SK-N-SH (cell line): Measurements from ENCODE around the gene AKT1S1. TPM values are rescaled to one million over a fixed set of nuclear protein-coding genes. Genes with fewer than 3 reads are reported as not detected.
A peak's percentile ranks its signal among the peaks of the same experiment; 100 is the strongest.

Experiments
- CTCF ChIA-PET: fragments of 300-600, 350-600 bp; formaldehyde crosslinking; extraction: SDS; loops from one replicate; lab custom pipeline; 2021; lab: Yijun Ruan, JAX
- POLR2A ChIA-PET: fragments of 350-600 bp; sonication (Branson Sonifier 250); formaldehyde crosslinking; extraction: SDS; loops from one replicate; lab custom pipeline; 2020; ENCODE audit warnings: antibody characterized with exemption, inconsistent platforms; lab: Yijun Ruan, JAX
- DNase-seq: peaks from one replicate; pipeline ENCODE4 v3.0.0; 2012
- H2AFZ ChIP-seq: fragments of 200-600 bp; sonication (generic); 2 replicates; pipeline ENCODE4 v1.8.1; 2016; ENCODE audit warnings: antibody characterized with exemption, mild to moderate bottlenecking, low read depth
- H3F3A ChIP-seq: fragments of 200-600 bp; sonication (generic); replicated peaks from 2 replicates; pipeline ENCODE3; 2016; ENCODE audit warnings: antibody characterized with exemption, mild to moderate bottlenecking; ENCODE audit not compliant: insufficient read depth
- H3K27ac ChIP-seq, 2 experiments: fragments of 200-500 bp in 1 of 2; fragments of 200-600 bp in 1 of 2; sonication (Bioruptor generic) in 1 of 2; sonication (generic), shearing (Covaris generic) in 1 of 2; 2 replicates each; pipeline versions ENCODE4 v1.5.1 to v1.6.1; 2014 to 2016; ENCODE audit warnings: low read depth in 2 of 2, inconsistent platforms in 1 of 2, low read length in 1 of 2, mild to moderate bottlenecking in 1 of 2, mixed read lengths in 1 of 2
- H3K27me3 ChIP-seq: fragments of 200-600 bp; sonication (generic), shearing (Covaris generic); 2 replicates; pipeline ENCODE4 v1.6.1; 2016; ENCODE audit warnings: mixed run types; ENCODE audit not compliant: insufficient read depth
- H3K36me3 ChIP-seq, 2 experiments: fragments of 200-500 bp in 1 of 2; fragments of 200-600 bp in 1 of 2; sonication (Bioruptor generic) in 1 of 2; sonication (generic) in 1 of 2; replicated peaks in 1 of 2; 2 replicates each; pipeline versions ENCODE3 to v1.5.1; 2014 to 2016; ENCODE audit warnings: low read length in 1 of 2, mild to moderate bottlenecking in 1 of 2; ENCODE audit not compliant: insufficient read depth in 2 of 2, control insufficient read depth in 1 of 2
- H3K4me1 ChIP-seq, 2 experiments: fragments of 200-500 bp in 1 of 2; fragments of 200-600 bp in 1 of 2; sonication (Bioruptor generic) in 1 of 2; sonication (generic), shearing (Covaris generic) in 1 of 2; 2 replicates each; pipeline versions ENCODE4 v1.5.1 to v1.6.1; 2014 to 2016; ENCODE audit warnings: low read depth in 1 of 2, low read length in 1 of 2, mixed run types in 1 of 2; ENCODE audit not compliant: insufficient read depth in 2 of 2, control insufficient read depth in 1 of 2
- H3K4me2 ChIP-seq: fragments of 200-600 bp; sonication (generic), shearing (Covaris generic); 2 replicates; pipeline ENCODE4 v1.6.1; 2017; ENCODE audit warnings: mixed run types
- H3K4me3 ChIP-seq, 2 experiments: fragments of 200-500 bp in 1 of 2; fragments of 200-600 bp in 1 of 2; sonication (Bioruptor generic) in 1 of 2; sonication (generic), shearing (Covaris generic) in 1 of 2; 2 replicates each; pipeline versions ENCODE4 v1.5.1 to v1.8.1; 2014 to 2016; ENCODE audit warnings: low read depth in 2 of 2, inconsistent platforms in 1 of 2, low read length in 1 of 2, mild to moderate bottlenecking in 1 of 2, mixed read lengths in 1 of 2, moderate library complexity in 1 of 2
- H3K79me2 ChIP-seq: fragments of 200-600 bp; sonication (generic); 2 replicates; pipeline ENCODE4 v1.8.1; 2017; ENCODE audit warnings: mild to moderate bottlenecking; ENCODE audit not compliant: insufficient read depth
- H3K9ac ChIP-seq: fragments of 200-600 bp; sonication (generic); 2 replicates; pipeline ENCODE4 v1.6.1; 2017; ENCODE audit warnings: mixed run types
- H3K9me2 ChIP-seq: fragments of 200-600 bp; sonication (generic); 2 replicates; pipeline ENCODE4 v1.6.1; 2017; ENCODE audit warnings: mixed run types
- H3K9me3 ChIP-seq: fragments of 200-600 bp; sonication (generic); 2 replicates; pipeline ENCODE4 v1.6.1; 2017; ENCODE audit warnings: mixed run types, mild to moderate bottlenecking, moderate library complexity
- H4K20me1 ChIP-seq: fragments of 200-600 bp; sonication (generic); 2 replicates; pipeline ENCODE4 v1.6.1; 2017; ENCODE audit warnings: mild to moderate bottlenecking, mixed run types; ENCODE audit not compliant: insufficient read depth
- CHD2 ChIP-seq: fragments of 150-350 bp; IDR thresholded peaks from 2 replicates; pipeline ENCODE4 v1.6.1; 2018; ENCODE audit warnings: low read length; ENCODE audit not compliant: partially characterized antibody
- EP300 ChIP-seq, 2 experiments: IDR thresholded peaks; 2 replicates each; pipeline versions ENCODE4 v1.4.0 to v1.6.1; 2012; ENCODE audit warnings: borderline replicate concordance in 1 of 2, low read depth in 1 of 2, low read length in 1 of 2
- EZH2phosphoT487 ChIP-seq: fragments of 200-600 bp; sonication (generic); IDR thresholded peaks from 2 replicates; pipeline ENCODE4 v1.6.1; 2017; ENCODE audit warnings: low read depth, mixed run types, mild to moderate bottlenecking, antibody characterized with exemption, moderate library complexity, borderline replicate concordance
- FOSL2 ChIP-seq: IDR thresholded peaks from 2 replicates; pipeline ENCODE4 v1.4.0; 2012; ENCODE audit warnings: low read depth, mild to moderate bottlenecking, moderate library complexity, borderline replicate concordance
- FOXM1 ChIP-seq: IDR thresholded peaks from 2 replicates; pipeline ENCODE4 v1.4.0; 2012; ENCODE audit warnings: low read depth, mild to moderate bottlenecking
- GABPA ChIP-seq: IDR thresholded peaks from 2 replicates; pipeline ENCODE4 v1.4.0; 2012; ENCODE audit warnings: low read depth, mild to moderate bottlenecking
- GATA2 ChIP-seq: sonication (generic); formaldehyde crosslinking; IDR thresholded peaks from 2 replicates; pipeline ENCODE4 v1.5.0; 2020; ENCODE audit warnings: mild to moderate bottlenecking, missing genetic modification reagents
- MEF2A ChIP-seq: IDR thresholded peaks from 2 replicates; pipeline ENCODE4 v1.4.0; 2012; ENCODE audit warnings: low read depth, borderline replicate concordance
- NFIC ChIP-seq: IDR thresholded peaks from 2 replicates; pipeline ENCODE4 v1.4.0; 2012; ENCODE audit warnings: borderline replicate concordance
- RAD21 ChIP-seq: IDR thresholded peaks from 2 replicates; pipeline ENCODE4 v1.6.1; 2012; ENCODE audit warnings: mild to moderate bottlenecking, low read length
- RCOR1 ChIP-seq: fragments of 150-350 bp; IDR thresholded peaks from 2 replicates; pipeline ENCODE4 v1.6.1; 2017; ENCODE audit warnings: antibody characterized with exemption, low read length
- RFX5 ChIP-seq: IDR thresholded peaks from 2 replicates; pipeline ENCODE4 v1.6.1; 2012; ENCODE audit warnings: mild to moderate bottlenecking, improper control_type of control experiment, low read length
- RXRA ChIP-seq: IDR thresholded peaks from 2 replicates; pipeline ENCODE4 v1.4.0; 2012; ENCODE audit warnings: low read depth, mild to moderate bottlenecking, borderline replicate concordance
- SIN3A ChIP-seq: IDR thresholded peaks from 2 replicates; pipeline ENCODE4 v1.6.1; 2012; ENCODE audit warnings: low read depth, mild to moderate bottlenecking, low read length, moderate library complexity, borderline replicate concordance
- TAF1 ChIP-seq: IDR thresholded peaks from 2 replicates; pipeline ENCODE4 v1.6.1; 2012; ENCODE audit warnings: low read depth, mild to moderate bottlenecking, low read length, moderate library complexity, borderline replicate concordance
- TCF12 ChIP-seq: IDR thresholded peaks from 2 replicates; pipeline ENCODE4 v1.4.0; 2012
- TEAD4 ChIP-seq: IDR thresholded peaks from 2 replicates; pipeline ENCODE4 v1.4.0; 2012; ENCODE audit warnings: mild to moderate bottlenecking, borderline replicate concordance; ENCODE audit not compliant: insufficient read depth
- WGBS: methylation state at CpG from one replicate; pipeline ENCODE4 v1.1.6; 2017; ENCODE audit warnings: low lambda C conversion rate; 5-methylcytosine and 5-hydroxymethylcytosine counted together
- polyA plus RNA-seq, 3 experiments: library from polyadenylated mRNA; depleted of rRNA; stranded (reverse); fragments of >200 nt; gene quantifications; 2 replicates each; pipeline ENCODE4 v1.2.3, GENCODE V29; 2012
- TF ChIP-seq, protein P1 (sequence below): IDR thresholded peaks from 2 replicates; pipeline ENCODE4 v1.4.0; 2012; ENCODE audit warnings: low read depth, borderline replicate concordance
- TF ChIP-seq, protein P2 (sequence below): IDR thresholded peaks from 2 replicates; pipeline ENCODE4; 2012
- TF ChIP-seq, protein P3 (sequence below): IDR thresholded peaks from 2 replicates; pipeline ENCODE4 v1.4.0; 2012; ENCODE audit warnings: low read depth
- TF ChIP-seq, protein P4 (sequence below): fragments of 150-350 bp; IDR thresholded peaks from 2 replicates; pipeline ENCODE4 v1.6.1; 2017; ENCODE audit warnings: antibody characterized with exemption, low read length, low read depth, borderline replicate concordance
- TF ChIP-seq, protein P5 (sequence below): IDR thresholded peaks from 2 replicates; pipeline ENCODE4 v1.4.0; 2012; ENCODE audit warnings: low read depth, borderline replicate concordance
- TF ChIP-seq, protein P6 (sequence below): IDR thresholded peaks from 2 replicates; pipeline ENCODE4 v1.6.1; 2012; ENCODE audit warnings: mild to moderate bottlenecking, low read depth, low read length, moderate library complexity

The AKT1S1 gene
- polyA plus RNA-seq, 1 of the 3 experiments (the other 2 are of a cell fraction), result 63.7 TPM

DNA sequence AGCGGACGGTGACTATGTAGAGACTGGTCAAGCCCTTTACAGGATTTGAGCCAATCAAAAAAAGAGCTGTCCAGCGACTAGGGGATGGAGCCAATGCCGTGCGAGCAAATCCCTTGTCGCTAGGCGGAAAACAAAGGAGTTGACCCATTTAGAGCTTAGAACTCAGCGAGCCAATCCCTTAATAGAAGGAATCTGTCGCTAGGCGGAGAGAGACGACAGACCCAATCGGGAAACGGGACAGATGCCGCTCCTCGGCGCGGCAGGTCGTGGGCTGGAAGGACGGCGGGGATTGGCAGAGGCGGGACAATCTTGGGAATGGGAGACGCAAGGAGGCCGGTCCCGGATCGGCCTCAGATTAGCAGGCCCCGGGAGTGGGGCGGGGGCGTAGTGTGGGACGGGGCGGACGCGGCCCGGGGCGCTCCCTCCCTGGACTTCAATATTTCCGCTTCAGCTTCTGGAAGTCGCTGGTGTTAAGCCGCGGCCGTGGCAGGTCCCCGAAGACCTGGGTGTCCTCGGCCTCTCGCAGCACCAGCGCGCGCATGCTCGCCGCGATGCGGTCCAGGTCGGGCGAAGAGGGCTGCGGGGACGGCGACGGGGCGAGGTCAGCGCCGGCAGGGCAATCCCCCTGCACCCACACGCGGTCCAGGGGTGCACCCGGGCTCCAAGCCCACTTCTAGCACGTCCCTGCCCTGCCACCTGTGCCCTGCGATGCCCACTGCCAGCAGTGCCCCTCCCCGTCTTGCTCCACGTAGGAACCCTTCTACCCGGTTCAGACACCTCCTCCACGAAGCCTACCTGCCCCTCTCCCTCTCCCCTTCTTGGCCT lies 7.5 kb downstream of the AKT1S1 start:
- Histone ChIP-seq H3K4me3 (peak overlapping the region; percentile 53 to 63), H3K27ac (peak overlapping the region; percentile 96 to 98), H3K27me3 (no peaks in the 10 kb centered on the region), H3K9me2 (no peaks in the 10 kb centered on the region), H3K9ac (peak overlapping the region; percentile 48), H3F3A (peaks cover 21% of the 10 kb centered on the region), H2AFZ (no peak overlapping the region), H3K4me1 (peaks cover 33 to 45% of the 10 kb centered on the region in 2 experiments; a peak in 3 of 4 replicates), H3K36me3 (peaks cover 9 to 28% of the 10 kb centered on the region in 2 experiments), H3K79me2 (peaks cover 47% of the 10 kb centered on the region), H4K20me1 (peaks cover 5% of the 10 kb centered on the region), H3K4me2 (peak overlapping the region; percentile 85), H3K9me3 (no peaks in the 10 kb centered on the region)
- CTCF ChIA-PET, result interaction anchor here (0.9 to 1.3 kb wide), 2 partner anchors 60 to 198 kb away, joined by 3 to 4 read pairs; no protein-coding TSS in a partner anchor
- whole genome bisulfite sequencing, result 1% methylated on average over 28 of the region's 67 CpGs
- POLR2A ChIA-PET, result interaction anchor here (0.8 to 3.5 kb wide), 7 partner anchors 8 to 60 kb away, joined by 3 to 22 read pairs (median 6); partner anchors contain the start of genes AKT1S1, ATF5, FUZ and NUP62
- DNase-seq, result peak; percentile 90
- TF ChIP-seq, protein P1, sequence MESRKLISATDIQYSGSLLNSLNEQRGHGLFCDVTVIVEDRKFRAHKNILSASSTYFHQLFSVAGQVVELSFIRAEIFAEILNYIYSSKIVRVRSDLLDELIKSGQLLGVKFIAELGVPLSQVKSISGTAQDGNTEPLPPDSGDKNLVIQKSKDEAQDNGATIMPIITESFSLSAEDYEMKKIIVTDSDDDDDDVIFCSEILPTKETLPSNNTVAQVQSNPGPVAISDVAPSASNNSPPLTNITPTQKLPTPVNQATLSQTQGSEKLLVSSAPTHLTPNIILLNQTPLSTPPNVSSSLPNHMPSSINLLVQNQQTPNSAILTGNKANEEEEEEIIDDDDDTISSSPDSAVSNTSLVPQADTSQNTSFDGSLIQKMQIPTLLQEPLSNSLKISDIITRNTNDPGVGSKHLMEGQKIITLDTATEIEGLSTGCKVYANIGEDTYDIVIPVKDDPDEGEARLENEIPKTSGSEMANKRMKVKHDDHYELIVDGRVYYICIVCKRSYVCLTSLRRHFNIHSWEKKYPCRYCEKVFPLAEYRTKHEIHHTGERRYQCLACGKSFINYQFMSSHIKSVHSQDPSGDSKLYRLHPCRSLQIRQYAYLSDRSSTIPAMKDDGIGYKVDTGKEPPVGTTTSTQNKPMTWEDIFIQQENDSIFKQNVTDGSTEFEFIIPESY, result no peak
- TF ChIP-seq, protein P2, sequence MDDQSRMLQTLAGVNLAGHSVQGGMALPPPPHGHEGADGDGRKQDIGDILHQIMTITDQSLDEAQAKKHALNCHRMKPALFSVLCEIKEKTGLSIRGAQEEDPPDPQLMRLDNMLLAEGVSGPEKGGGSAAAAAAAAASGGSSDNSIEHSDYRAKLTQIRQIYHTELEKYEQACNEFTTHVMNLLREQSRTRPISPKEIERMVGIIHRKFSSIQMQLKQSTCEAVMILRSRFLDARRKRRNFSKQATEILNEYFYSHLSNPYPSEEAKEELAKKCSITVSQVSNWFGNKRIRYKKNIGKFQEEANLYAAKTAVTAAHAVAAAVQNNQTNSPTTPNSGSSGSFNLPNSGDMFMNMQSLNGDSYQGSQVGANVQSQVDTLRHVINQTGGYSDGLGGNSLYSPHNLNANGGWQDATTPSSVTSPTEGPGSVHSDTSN, result peak; percentile 66
- TF ChIP-seq RFX5, result peak; percentile 100
- TF ChIP-seq, protein P3, sequence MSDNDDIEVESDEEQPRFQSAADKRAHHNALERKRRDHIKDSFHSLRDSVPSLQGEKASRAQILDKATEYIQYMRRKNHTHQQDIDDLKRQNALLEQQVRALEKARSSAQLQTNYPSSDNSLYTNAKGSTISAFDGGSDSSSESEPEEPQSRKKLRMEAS, result peak; percentile 67; the same call in 1 of the 2 replicates
- TF ChIP-seq, protein P4, sequence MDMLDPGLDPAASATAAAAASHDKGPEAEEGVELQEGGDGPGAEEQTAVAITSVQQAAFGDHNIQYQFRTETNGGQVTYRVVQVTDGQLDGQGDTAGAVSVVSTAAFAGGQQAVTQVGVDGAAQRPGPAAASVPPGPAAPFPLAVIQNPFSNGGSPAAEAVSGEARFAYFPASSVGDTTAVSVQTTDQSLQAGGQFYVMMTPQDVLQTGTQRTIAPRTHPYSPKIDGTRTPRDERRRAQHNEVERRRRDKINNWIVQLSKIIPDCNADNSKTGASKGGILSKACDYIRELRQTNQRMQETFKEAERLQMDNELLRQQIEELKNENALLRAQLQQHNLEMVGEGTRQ, result no peak
- peak; percentile 60 for TF ChIP-seq TAF1
- TF ChIP-seq NFIC, result no peak
- TF ChIP-seq MEF2A, result no peak
- TF ChIP-seq GABPA, result no peak
- TF ChIP-seq, protein P5, sequence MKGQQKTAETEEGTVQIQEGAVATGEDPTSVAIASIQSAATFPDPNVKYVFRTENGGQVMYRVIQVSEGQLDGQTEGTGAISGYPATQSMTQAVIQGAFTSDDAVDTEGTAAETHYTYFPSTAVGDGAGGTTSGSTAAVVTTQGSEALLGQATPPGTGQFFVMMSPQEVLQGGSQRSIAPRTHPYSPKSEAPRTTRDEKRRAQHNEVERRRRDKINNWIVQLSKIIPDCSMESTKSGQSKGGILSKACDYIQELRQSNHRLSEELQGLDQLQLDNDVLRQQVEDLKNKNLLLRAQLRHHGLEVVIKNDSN, result no peak
- no peak for TF ChIP-seq SIN3A
- TF ChIP-seq, protein P6, sequence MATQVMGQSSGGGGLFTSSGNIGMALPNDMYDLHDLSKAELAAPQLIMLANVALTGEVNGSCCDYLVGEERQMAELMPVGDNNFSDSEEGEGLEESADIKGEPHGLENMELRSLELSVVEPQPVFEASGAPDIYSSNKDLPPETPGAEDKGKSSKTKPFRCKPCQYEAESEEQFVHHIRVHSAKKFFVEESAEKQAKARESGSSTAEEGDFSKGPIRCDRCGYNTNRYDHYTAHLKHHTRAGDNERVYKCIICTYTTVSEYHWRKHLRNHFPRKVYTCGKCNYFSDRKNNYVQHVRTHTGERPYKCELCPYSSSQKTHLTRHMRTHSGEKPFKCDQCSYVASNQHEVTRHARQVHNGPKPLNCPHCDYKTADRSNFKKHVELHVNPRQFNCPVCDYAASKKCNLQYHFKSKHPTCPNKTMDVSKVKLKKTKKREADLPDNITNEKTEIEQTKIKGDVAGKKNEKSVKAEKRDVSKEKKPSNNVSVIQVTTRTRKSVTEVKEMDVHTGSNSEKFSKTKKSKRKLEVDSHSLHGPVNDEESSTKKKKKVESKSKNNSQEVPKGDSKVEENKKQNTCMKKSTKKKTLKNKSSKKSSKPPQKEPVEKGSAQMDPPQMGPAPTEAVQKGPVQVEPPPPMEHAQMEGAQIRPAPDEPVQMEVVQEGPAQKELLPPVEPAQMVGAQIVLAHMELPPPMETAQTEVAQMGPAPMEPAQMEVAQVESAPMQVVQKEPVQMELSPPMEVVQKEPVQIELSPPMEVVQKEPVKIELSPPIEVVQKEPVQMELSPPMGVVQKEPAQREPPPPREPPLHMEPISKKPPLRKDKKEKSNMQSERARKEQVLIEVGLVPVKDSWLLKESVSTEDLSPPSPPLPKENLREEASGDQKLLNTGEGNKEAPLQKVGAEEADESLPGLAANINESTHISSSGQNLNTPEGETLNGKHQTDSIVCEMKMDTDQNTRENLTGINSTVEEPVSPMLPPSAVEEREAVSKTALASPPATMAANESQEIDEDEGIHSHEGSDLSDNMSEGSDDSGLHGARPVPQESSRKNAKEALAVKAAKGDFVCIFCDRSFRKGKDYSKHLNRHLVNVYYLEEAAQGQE, result no peak
- TF ChIP-seq EP300 (IDR thresholded peaks at IDR 0.05; ENCODE audit: borderline replicate concordance in 1 of 2, low read depth in 1 of 2, low read length in 1 of 2), result peak; percentile 53 to 98; a peak in 3 of 4 replicates
- TF ChIP-seq GATA2, result no peak
- no peak for TF ChIP-seq TEAD4
- no peak for TF ChIP-seq CHD2
- TF ChIP-seq EZH2phosphoT487, result no peak
- no peak for TF ChIP-seq RCOR1
- no peak for TF ChIP-seq RAD21
- TF ChIP-seq FOSL2, result no peak
- TF ChIP-seq RXRA, result no peak
- TF ChIP-seq FOXM1, result no peak
- no peak for TF ChIP-seq TCF12
